Pancreas (tissue), 10 donors: ENCODE measurements around the gene SIKE1. TPM values are rescaled to one million over a fixed set of nuclear protein-coding genes. Genes with fewer than 3 reads are reported as not detected.

ENCODE experiments used
- ATAC-seq, 4 donors: fragments of 200-7000 bp; cut with Tn5 transposase; one replicate each; pipeline versions ENCODE4 v1.8.0 to v1.9.1; 2020; ENCODE audit warnings: mild to moderate bottlenecking in 4 of 4, moderate library complexity in 4 of 4
- DNase-seq, 6 donors: peaks; one replicate each; pipeline ENCODE4 v3.0.0-alpha.2; 2020
- FAIRE-seq: peaks from 2 replicates; lab custom pipeline; 2012; peaks lifted over from hg19 to GRCh38; lab: Jason Lieb, UNC
- H3K27ac ChIP-seq, 4 donors: fragments of 200-600 bp; sonication (generic); 1 replicate in 3 of 4; 2 replicates in 1 of 4; pipeline versions ENCODE4 v1.5.0 to v1.8.0; 2020
- H3K27me3 ChIP-seq, 4 donors: fragments of 200-600 bp; one replicate each; pipeline ENCODE4 v1.8.0; 2021
- H3K36me3 ChIP-seq, 3 donors: fragments of 200-600 bp; sonication (generic) in 1 of 3; one replicate each; pipeline versions ENCODE4 v1.5.0 to v1.8.0; 2020 to 2021
- H3K4me1 ChIP-seq, 3 donors: fragments of 200-600 bp; one replicate each; pipeline ENCODE4 v1.8.0; 2021
- H3K4me3 ChIP-seq, 4 donors: fragments of 200-600 bp; sonication (generic) in 2 of 4; one replicate each; pipeline versions ENCODE4 v1.5.0 to v1.8.0; 2020 to 2021
- H3K9me3 ChIP-seq, 4 donors: fragments of 200-600 bp; one replicate each; pipeline ENCODE4 v1.8.0; 2021
- CTCF ChIP-seq, 4 donors: fragments of 200-600 bp; sonication (generic) in 3 of 4; IDR thresholded peaks; one replicate each; pipeline versions ENCODE4 v1.5.0 to v1.8.0; 2021; ENCODE audit warnings: antibody characterized with exemption in 4 of 4
- WGBS, 2 donors: extraction: QIAGEN DNeasy Blood & Tissue Kit; methylation state at CpG; one replicate each; pipeline ENCODE4 v1.1.7; 2013; 5-methylcytosine and 5-hydroxymethylcytosine counted together
- intact Hi-C, 3 donors: fragments of 100-400 bp; cut with DNase I; formaldehyde crosslinking; loops; one replicate each; pipeline versions ENCODE4 v1.11.1 to v1.14.2; 2022
- polyA plus RNA-seq, 2 donors: library from polyadenylated mRNA; stranded (reverse); fragments of 200-250 nt; gene quantifications; one replicate each; pipeline ENCODE4 v1.2.3, GENCODE V29; 2013
- total RNA-seq, 6 donors: library from RNA; stranded (reverse); fragmentation: NEBNext Ultra II Directional in 4 of 6; extraction: Animal tissue kit (Norgen Biotek cat#: 25700) in 4 of 6; gene quantifications; one replicate each; pipeline versions ENCODE4 v1.2.1 to v1.2.4, GENCODE V29; 2021 to 2023
- donor health status: healthy with polysubstance abuse.
- donor health status: DM: no; HTN: no; CAD: no; lungs with moderate emphysema.
- donor health status: DM: no; HTN: no; CAD: no.
- donor health status: control.
- donor health status: control.
- donor health status: Bipolar disorder and iron deficiency.
- donor health status: DM: yes; HTN: yes; CAD: no.
- donor health status: DM: no; HTN: no; CAD: no.
- donor health status: DM: no; HTN: no; CAD: no.
- donor health status: DM: yes; HTN: yes; CAD: no.

Gene SIKE1
- total and polyA plus RNA-seq, 8 donors: 8.6 to 23.5 (median 16.8) TPM

- H3K4me1 ChIP-seq: peaks cover 0 to 3% (median 0%) of the 10 kb centered on the region in 3 donors
- no peak overlapping the region for H3K27ac ChIP-seq
- intact Hi-C loops: no loop called here
- no peak for TF ChIP-seq CTCF (IDR thresholded peaks at IDR 0.05)
- FAIRE-seq: no peak
- H3K9me3 ChIP-seq: no peaks in the 10 kb centered on the region
- no peaks in the 10 kb centered on the region for H3K27me3 ChIP-seq
- no peak for DNase-seq
- peaks cover 0 to 14% (median 6%) of the 10 kb centered on the region in 3 donors for H3K36me3 ChIP-seq
- ATAC-seq: no peak
- 91 to 96% methylated on average over 1 of the region's 1 CpG for WGBS, 2 donors
- H3K4me3 ChIP-seq: no peak overlapping the region
Observed at GRCh38 chr1:114740331-114740730, 40.2 kb downstream of the SIKE1 start.

GRCh38 chr1:114737314-114737849 is 43.1 kb downstream of the SIKE1 start:
- no peak for FAIRE-seq
- TF ChIP-seq CTCF (IDR thresholded peaks at IDR 0.05): no peak
- 56 to 62% methylated on average over 6 of the region's 6 CpGs for WGBS, 2 donors
- DNase-seq: no peak
- intact Hi-C loops: no loop called here
- peak in 2 of 4 donors; percentile 32 to 36 for ATAC-seq
- Histone ChIP-seq H3K4me3 (no peak overlapping the region), H3K27me3 (no peaks in the 10 kb centered on the region), H3K36me3 (peaks cover 3 to 44% (median 30%) of the 10 kb centered on the region in 3 donors), H3K27ac (no peak overlapping the region), H3K4me1 (peaks cover 0 to 3% (median 0%) of the 10 kb centered on the region in 3 donors), H3K9me3 (no peaks in the 10 kb centered on the region)

- no peaks in the 10 kb centered on the region for H3K27me3 ChIP-seq
- TF ChIP-seq CTCF (IDR thresholded peaks at IDR 0.05): no peak
- H3K4me3 ChIP-seq: no peak overlapping the region
- FAIRE-seq: no peak
- H3K4me1 ChIP-seq: peaks cover 0 to 3% (median 0%) of the 10 kb centered on the region in 3 donors
- no peak overlapping the region for H3K27ac ChIP-seq
- no peak for DNase-seq
- peaks cover 3 to 61% (median 40%) of the 10 kb centered on the region in 3 donors for H3K36me3 ChIP-seq
- H3K9me3 ChIP-seq: no peaks in the 10 kb centered on the region
- 51 to 63% methylated on average over 1 of the region's 1 CpG for WGBS, 2 donors
- no peak for ATAC-seq
- intact Hi-C loops: no loop called here
Observed at GRCh38 chr1:114735479-114735878, 45.0 kb downstream of the SIKE1 start.

GRCh38 chr1:114729782-114730181 is 50.7 kb downstream of the SIKE1 start:
- WGBS, 2 donors: 89 to 90% methylated on average over 1 of the region's 1 CpG
- DNase-seq (no peak), ATAC-seq (no peak), FAIRE-seq (no peak)
- H3K9me3 ChIP-seq: no peaks in the 10 kb centered on the region
- intact Hi-C loops: no loop called here
- H3K27ac ChIP-seq: no peak overlapping the region
- H3K36me3 ChIP-seq: peaks cover 18 to 70% (median 43%) of the 10 kb centered on the region in 3 donors
- no peak for TF ChIP-seq CTCF (IDR thresholded peaks at IDR 0.05)
- H3K27me3 ChIP-seq: no peaks in the 10 kb centered on the region
- no peaks in the 10 kb centered on the region for H3K4me1 ChIP-seq
- H3K4me3 ChIP-seq: no peak overlapping the region

GRCh38 chr1:114728553-114728952 is 51.9 kb downstream of the SIKE1 start:
- H3K4me3 ChIP-seq: no peak overlapping the region
- no peak for TF ChIP-seq CTCF (IDR thresholded peaks at IDR 0.05)
- H3K27me3 ChIP-seq: no peaks in the 10 kb centered on the region
- peaks cover 15 to 70% (median 38%) of the 10 kb centered on the region in 3 donors for H3K36me3 ChIP-seq
- H3K4me1 ChIP-seq: no peaks in the 10 kb centered on the region
- intact Hi-C loops: no loop called here
- DNase-seq (no peak), ATAC-seq (no peak), FAIRE-seq (no peak)
- no peaks in the 10 kb centered on the region for H3K9me3 ChIP-seq
- H3K27ac ChIP-seq: no peak overlapping the region
- WGBS, 2 donors: 86 to 87% methylated on average over 2 of the region's 2 CpGs
